D721Med (cell line): ENCODE measurements around the gene ROGDI.

Experiments
- DNase-seq: peaks from one replicate; pipeline ENCODE4 v3.0.0; 2011; ENCODE audit warnings: low spot score; ENCODE audit not compliant: insufficient read length
- FAIRE-seq: peaks from 2 replicates; lab custom pipeline; 2011; peaks lifted over from hg19 to GRCh38; lab: Jason Lieb, UNC
- CTCF ChIP-seq: IDR thresholded peaks from 2 replicates; pipeline ENCODE4 v1.5.1; 2012; ENCODE audit warnings: mild to moderate bottlenecking, control low read depth; ENCODE audit not compliant: insufficient read depth; ENCODE audit errors: missing control alignments

Gene ROGDI

GRCh38 chr16:4828567-4829321 lies 26.3 kb upstream of the ROGDI start:
- TF ChIP-seq CTCF: no peak
- no peak for FAIRE-seq
- no peak for DNase-seq

- TF ChIP-seq CTCF: no peak
- DNase-seq: no peak
- no peak for FAIRE-seq
Measured at GRCh38 chr16:4826980-4827379, 24.5 kb upstream of the ROGDI start.

GRCh38 chr16:4826526-4826925 lies 24.1 kb upstream of the ROGDI start:
- no peak for TF ChIP-seq CTCF
- FAIRE-seq (no peak), DNase-seq (no peak)

GRCh38 chr16:4825196-4825595 lies 22.8 kb upstream of the ROGDI start:
- TF ChIP-seq CTCF: no peak
- no peak for FAIRE-seq
- no peak for DNase-seq

- DNase-seq (no peak), FAIRE-seq (no peak)
- TF ChIP-seq CTCF: no peak
Measured at GRCh38 chr16:4820652-4821051, 18.2 kb upstream of the ROGDI start.

- no peak for FAIRE-seq
- DNase-seq: no peak
- no peak for TF ChIP-seq CTCF
Measured at GRCh38 chr16:4814542-4815173, 12.2 kb upstream of the ROGDI start.

- no peak for DNase-seq
- TF ChIP-seq CTCF: no peak
- FAIRE-seq: no peak
Measured at GRCh38 chr16:4814046-4814445, 11.6 kb upstream of the ROGDI start.
